Activated CD8-positive, alpha-beta memory T cell treated with anti-CD3 and anti-CD28 coated beads for 36 hours (primary cell): ENCODE measurements around the gene NT5DC3. TPM values are rescaled to one million over a fixed set of nuclear protein-coding genes. Genes with fewer than 3 reads are reported as not detected.

Experiments
- CTCF ChIA-PET: fragments of 350-600 bp; sonication (Branson Sonifier 250); formaldehyde crosslinking; loops from one replicate; lab custom pipeline; 2021; ENCODE audit warnings: antibody characterized with exemption; lab: Charles Lee
- POLR2A ChIA-PET: fragments of 350-600 bp; sonication (Branson Sonifier 250); formaldehyde crosslinking; loops from one replicate; lab custom pipeline; 2021; ENCODE audit warnings: antibody characterized with exemption; lab: Charles Lee
- total RNA-seq, 2 experiments: library from RNA; stranded (reverse); gene quantifications; one replicate each; pipeline ENCODE4 v1.2.3, GENCODE V29; 2021

The NT5DC3 gene
- total RNA-seq, 2 experiments from 2014 or later = 12.3 to 12.7 TPM

DNA sequence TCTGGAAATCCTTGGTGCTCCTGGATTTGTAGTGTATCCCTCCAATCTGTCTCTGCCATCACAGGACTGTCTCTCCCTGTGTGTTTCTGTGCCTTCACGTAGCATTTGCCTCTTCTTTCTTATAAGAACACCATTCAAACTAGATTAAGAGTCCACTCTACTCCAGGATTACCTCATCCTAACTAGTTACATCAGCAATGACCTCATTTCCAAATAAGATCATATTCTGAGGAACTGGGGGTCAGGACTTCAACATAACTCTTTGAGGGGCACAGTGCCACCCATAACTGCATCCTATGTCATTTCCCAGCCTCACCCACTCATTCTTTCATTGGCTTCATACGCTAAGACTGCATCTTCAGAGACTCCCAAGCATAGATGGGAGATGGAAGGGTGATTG, 106.2 kb downstream of the NT5DC3 start:
- CTCF ChIA-PET = interaction anchor here (1.4 kb wide), 1 partner anchor 10 kb away, joined by 3 read pairs; no protein-coding TSS in a partner anchor

GRCh38 chr12:103731539-103731938, 109.5 kb downstream of the NT5DC3 start:
- CTCF ChIA-PET = no interaction called here

More for the DNA sequence above, 106.2 kb downstream of the NT5DC3 start:
- POLR2A ChIA-PET = no interaction called here

DNA sequence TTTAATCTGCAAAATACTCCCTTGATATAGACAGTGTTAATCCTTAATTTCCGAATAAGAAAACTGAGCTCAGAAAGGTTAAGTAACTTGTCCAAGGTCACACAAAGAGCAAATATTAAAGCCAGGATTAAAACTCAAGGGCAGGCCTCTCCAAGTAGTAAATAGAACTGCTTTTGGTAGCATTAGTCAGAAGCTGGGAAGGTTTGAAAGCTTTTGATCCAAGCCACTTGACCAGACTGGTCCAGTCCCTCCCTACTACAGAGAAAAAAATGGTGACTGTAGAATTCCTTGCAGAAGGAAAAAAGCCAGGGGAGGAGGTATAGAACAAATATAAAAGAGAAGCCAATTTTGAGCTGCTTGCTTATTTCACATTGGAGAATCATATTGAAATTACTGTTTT, 111.5 kb downstream of the NT5DC3 start:
- ChIA-PET CTCF (no interaction called here), POLR2A (no interaction called here)

More at GRCh38 chr12:103731539-103731938, 109.5 kb downstream of the NT5DC3 start:
- POLR2A ChIA-PET = no interaction called here

- ChIA-PET POLR2A (no interaction called here), CTCF (no interaction called here)
Measured at GRCh38 chr12:103728323-103728722, 112.7 kb downstream of the NT5DC3 start.

DNA sequence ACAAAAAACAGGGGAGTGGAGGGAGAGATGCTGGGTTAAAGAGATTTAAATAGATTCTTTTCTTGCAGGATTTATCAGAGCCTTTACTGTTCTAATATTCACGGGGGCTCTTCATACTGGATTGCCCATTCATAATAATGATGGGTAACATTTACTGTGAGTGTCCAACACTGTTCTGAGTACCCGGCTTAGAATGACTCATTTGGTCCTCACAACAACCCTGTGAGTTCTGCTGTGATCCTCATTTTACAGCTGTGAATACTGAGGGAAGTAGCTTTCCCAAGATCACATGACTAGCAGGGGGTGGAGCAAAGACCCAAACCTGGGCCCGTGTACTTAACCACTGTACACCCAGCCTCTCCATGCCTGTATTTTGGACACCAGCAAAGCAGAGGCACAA, 113.4 kb downstream of the NT5DC3 start:
- CTCF ChIA-PET = no interaction called here
- POLR2A ChIA-PET = no interaction called here

DNA sequence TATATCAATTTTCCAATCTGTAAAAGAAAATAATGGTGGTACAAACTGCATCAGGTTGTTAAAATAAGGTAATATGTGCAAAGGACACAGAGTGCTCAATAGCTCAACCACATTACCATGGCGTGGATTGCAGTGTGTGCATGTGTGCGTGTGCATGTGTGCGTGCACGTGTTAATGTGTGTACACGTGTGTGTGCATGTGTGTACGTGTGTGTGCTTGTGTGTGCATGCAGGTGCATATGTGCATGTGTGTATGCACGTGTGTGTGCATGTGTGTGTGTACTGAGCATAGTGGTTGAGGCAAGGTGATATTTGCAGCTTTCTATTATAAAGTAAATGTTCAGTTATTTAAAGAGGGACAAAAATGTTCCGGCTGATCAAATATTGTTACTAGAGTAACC, 115.6 kb downstream of the NT5DC3 start:
- ChIA-PET CTCF (no interaction called here), POLR2A (no interaction called here)

Other genes with a start within 250 kb of the NT5DC3 start
- 100 to 1,000 TPM; 502 to 514 TPM for gene HSP90B1, start 89.2 kb upstream of the NT5DC3 start, total RNA-seq
- 10 to 100 TPM; 48.0 to 53.8 TPM for gene TDG, start 124.6 kb upstream of the NT5DC3 start, total RNA-seq
- gene GLT8D2, start 209.0 kb upstream of the NT5DC3 start, total RNA-seq = under 1 TPM; 0.10 to 0.13 TPM
- gene HCFC2, start 223.3 kb upstream of the NT5DC3 start, total RNA-seq = 10 to 100 TPM; 10.2 to 10.6 TPM